OCI-LY3 (cell line): ENCODE results near the gene LRCH1.

ENCODE experiments used
- H2AFZ ChIP-seq: fragments of 200-600, 300-600 bp; shearing (Covaris generic); 2 replicates; pipeline ENCODE4 v1.6.0; 2014; ENCODE audit warnings: antibody characterized with exemption, low read depth, low read length
- H3K27ac ChIP-seq: fragments of 200-600, 300-600 bp; sonication (generic); 2 replicates; pipeline ENCODE4 v1.5.1; 2014; ENCODE audit warnings: mild to moderate bottlenecking, low read length, moderate library complexity, mixed read lengths
- H3K27me3 ChIP-seq: fragments of 200-600, 300-600 bp; sonication (generic); 2 replicates; pipeline ENCODE4 v1.6.1; 2014; ENCODE audit warnings: low read depth, low read length, mixed read lengths
- H3K36me3 ChIP-seq: fragments of 200-600, 300-600 bp; sonication (generic); replicated peaks from 2 replicates; pipeline ENCODE3; 2014; ENCODE audit warnings: low read depth, low read length, mixed read lengths
- H3K4me1 ChIP-seq: fragments of 300-600, 200-600 bp; sonication (generic); 2 replicates; pipeline ENCODE4 v1.6.1; 2014; ENCODE audit warnings: low read length, mixed read lengths
- H3K4me2 ChIP-seq: fragments of 200-600, 300-600 bp; sonication (generic); 2 replicates; pipeline ENCODE4 v1.6.1; 2014; ENCODE audit warnings: low read length, mixed read lengths
- H3K4me3 ChIP-seq: fragments of 300-600, 200-600 bp; sonication (generic); 2 replicates; pipeline ENCODE4 v1.5.1; 2014; ENCODE audit warnings: antibody characterized with exemption, mild to moderate bottlenecking, low read length, moderate library complexity
- H3K79me2 ChIP-seq: fragments of 300-600, 200-600 bp; shearing (Covaris generic); 2 replicates; pipeline ENCODE4 v1.6.1; 2014; ENCODE audit warnings: mild to moderate bottlenecking, low read length, mixed read lengths
- H3K9ac ChIP-seq: fragments of 300-600, 200-600 bp; shearing (Covaris generic); 2 replicates; pipeline ENCODE4 v1.6.0; 2014; ENCODE audit warnings: mild to moderate bottlenecking, low read length, moderate library complexity
- H3K9me3 ChIP-seq: fragments of 200-600, 300-600 bp; shearing (Covaris generic); 2 replicates; pipeline ENCODE4 v1.6.1; 2014; ENCODE audit warnings: low read length, mixed read lengths; ENCODE audit not compliant: insufficient read depth
- H4K20me1 ChIP-seq: fragments of 200-600, 300-600 bp; sonication (generic); 2 replicates; pipeline ENCODE4 v1.6.1; 2016; ENCODE audit warnings: low read length, mixed read lengths; ENCODE audit not compliant: insufficient read depth
- EZH2phosphoT487 ChIP-seq: fragments of 200-600 bp; shearing (Covaris generic); IDR thresholded peaks from 2 replicates; pipeline ENCODE4 v1.6.1; 2018; ENCODE audit warnings: antibody characterized with exemption, mixed run types, low read depth
- TF ChIP-seq, protein P1 (sequence below): fragments of 200-600, 300-600 bp; sonication (generic); IDR thresholded peaks from 2 replicates; pipeline ENCODE4 v1.5.1; 2014; ENCODE audit warnings: antibody characterized with exemption, low read length, low read depth

LRCH1 gene

DNA sequence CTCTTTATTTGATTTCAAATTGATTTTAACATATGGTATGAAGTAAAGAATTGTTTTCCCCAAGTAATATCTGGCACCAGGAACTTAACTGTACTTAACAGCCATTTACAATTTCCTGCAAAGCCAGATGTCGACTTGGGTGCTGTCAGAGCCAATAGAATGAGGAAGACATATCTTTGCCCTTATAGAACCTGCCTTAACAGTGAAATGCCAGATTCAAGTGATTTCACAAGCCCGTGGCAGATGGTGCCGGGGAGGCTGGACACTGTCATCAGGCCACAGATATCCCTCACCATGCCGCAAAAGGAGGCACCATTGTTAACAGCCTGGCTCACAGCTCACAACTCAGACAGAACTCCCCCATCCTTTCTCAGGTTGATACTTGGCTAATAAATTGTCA is 195.3 kb downstream of the LRCH1 start:
- H3K27ac ChIP-seq = no peak overlapping the region
- peaks cover 14% of the 10 kb centered on the region for H3K4me1 ChIP-seq
- no peaks in the 10 kb centered on the region for H3K27me3 ChIP-seq
- no peak for TF ChIP-seq EZH2phosphoT487
- TF ChIP-seq, protein P1, sequence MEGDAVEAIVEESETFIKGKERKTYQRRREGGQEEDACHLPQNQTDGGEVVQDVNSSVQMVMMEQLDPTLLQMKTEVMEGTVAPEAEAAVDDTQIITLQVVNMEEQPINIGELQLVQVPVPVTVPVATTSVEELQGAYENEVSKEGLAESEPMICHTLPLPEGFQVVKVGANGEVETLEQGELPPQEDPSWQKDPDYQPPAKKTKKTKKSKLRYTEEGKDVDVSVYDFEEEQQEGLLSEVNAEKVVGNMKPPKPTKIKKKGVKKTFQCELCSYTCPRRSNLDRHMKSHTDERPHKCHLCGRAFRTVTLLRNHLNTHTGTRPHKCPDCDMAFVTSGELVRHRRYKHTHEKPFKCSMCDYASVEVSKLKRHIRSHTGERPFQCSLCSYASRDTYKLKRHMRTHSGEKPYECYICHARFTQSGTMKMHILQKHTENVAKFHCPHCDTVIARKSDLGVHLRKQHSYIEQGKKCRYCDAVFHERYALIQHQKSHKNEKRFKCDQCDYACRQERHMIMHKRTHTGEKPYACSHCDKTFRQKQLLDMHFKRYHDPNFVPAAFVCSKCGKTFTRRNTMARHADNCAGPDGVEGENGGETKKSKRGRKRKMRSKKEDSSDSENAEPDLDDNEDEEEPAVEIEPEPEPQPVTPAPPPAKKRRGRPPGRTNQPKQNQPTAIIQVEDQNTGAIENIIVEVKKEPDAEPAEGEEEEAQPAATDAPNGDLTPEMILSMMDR = no peak
- no peaks in the 10 kb centered on the region for H3K79me2 ChIP-seq
- H3K9ac ChIP-seq = no peak overlapping the region
- H3K9me3 ChIP-seq = no peaks in the 10 kb centered on the region
- no peak overlapping the region for H3K4me3 ChIP-seq
- H3K36me3 ChIP-seq = peaks cover 61% of the 10 kb centered on the region
- no peak overlapping the region for H2AFZ ChIP-seq
- H3K4me2 ChIP-seq = no peak overlapping the region
- peaks cover 13% of the 10 kb centered on the region for H4K20me1 ChIP-seq

DNA sequence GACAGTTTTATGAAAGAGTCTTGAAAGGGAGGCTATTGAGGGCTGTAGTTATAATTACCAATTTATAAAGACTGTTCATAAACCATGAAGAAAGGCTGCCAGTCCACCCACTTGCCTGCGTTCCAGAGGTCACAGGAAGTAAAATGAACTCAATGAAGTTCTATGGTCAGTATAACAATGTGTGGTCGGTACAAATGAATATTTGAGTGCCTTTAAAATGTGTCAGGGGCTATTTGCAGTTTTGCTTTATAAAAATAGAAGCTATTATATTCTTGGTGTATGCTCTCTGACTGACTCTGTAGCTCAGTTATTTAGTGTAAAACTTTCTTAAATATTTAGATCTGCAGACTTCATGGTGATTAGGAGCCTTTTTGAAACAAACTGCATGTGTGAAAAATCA is 197.0 kb downstream of the LRCH1 start:
- peaks cover 13% of the 10 kb centered on the region for H4K20me1 ChIP-seq
- no peak for TF ChIP-seq EZH2phosphoT487
- TF ChIP-seq, protein P1 = no peak

DNA sequence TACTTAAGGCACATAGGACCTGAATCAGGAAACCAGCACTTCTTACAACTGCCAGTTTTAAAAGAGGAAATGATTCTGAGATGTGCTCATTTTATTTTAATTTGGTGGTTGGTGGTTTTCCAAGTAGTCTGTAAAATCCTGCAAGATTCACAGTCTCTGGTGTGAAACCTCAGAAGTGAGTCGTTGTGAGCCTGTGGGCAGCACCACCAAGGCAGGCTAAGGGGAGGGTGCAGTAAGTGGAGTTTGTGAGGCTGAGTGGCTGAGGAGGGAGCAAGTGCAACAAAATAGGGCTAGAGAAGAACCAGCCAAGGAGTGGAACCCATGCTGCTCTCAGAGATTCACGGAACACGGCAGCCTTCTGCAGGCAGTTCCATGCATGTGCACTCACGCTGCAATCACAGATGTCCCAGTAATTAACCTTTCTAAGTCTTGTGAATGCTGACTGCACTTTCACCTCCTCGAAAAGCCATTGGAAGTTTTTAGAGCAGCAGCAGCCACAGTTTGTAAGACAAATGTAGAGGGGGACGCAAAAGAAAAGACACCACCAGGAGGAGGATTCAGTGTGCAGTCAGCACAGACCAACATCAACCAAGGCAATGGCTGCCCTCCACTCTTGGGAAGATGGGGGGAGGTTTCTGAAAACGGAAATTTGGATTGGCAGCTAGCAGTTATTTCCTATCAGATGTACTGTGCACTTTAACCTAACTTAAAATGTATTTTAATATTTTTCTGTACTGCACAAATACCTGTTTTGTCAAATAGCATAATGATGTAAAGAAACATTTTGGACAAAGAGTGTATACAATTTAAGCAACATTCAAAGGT is 199.1 kb downstream of the LRCH1 start:
- H3K27ac ChIP-seq = peak overlapping the region; percentile 13
- H2AFZ ChIP-seq = no peak overlapping the region
- no peaks in the 10 kb centered on the region for H3K79me2 ChIP-seq
- H3K27me3 ChIP-seq = no peaks in the 10 kb centered on the region
- no peak overlapping the region for H3K4me3 ChIP-seq
- H3K9ac ChIP-seq = no peak overlapping the region
- no peaks in the 10 kb centered on the region for H3K9me3 ChIP-seq
- peaks cover 33% of the 10 kb centered on the region for H3K36me3 ChIP-seq
- peaks cover 15% of the 10 kb centered on the region for H3K4me1 ChIP-seq
- TF ChIP-seq, protein P1 = peak; percentile 42
- TF ChIP-seq EZH2phosphoT487 = no peak
- H3K4me2 ChIP-seq = peak overlapping the region; percentile 28
- H4K20me1 ChIP-seq = peaks cover 13% of the 10 kb centered on the region

More for the DNA sequence above, 197.0 kb downstream of the LRCH1 start:
- Histone ChIP-seq H3K79me2 (no peaks in the 10 kb centered on the region), H3K9me3 (no peaks in the 10 kb centered on the region), H3K4me1 (peaks cover 14% of the 10 kb centered on the region), H3K9ac (no peak overlapping the region), H3K27ac (no peak overlapping the region), H3K36me3 (peaks cover 46% of the 10 kb centered on the region), H3K4me3 (no peak overlapping the region), H3K27me3 (no peaks in the 10 kb centered on the region), H2AFZ (no peak overlapping the region), H3K4me2 (no peak overlapping the region)

DNA sequence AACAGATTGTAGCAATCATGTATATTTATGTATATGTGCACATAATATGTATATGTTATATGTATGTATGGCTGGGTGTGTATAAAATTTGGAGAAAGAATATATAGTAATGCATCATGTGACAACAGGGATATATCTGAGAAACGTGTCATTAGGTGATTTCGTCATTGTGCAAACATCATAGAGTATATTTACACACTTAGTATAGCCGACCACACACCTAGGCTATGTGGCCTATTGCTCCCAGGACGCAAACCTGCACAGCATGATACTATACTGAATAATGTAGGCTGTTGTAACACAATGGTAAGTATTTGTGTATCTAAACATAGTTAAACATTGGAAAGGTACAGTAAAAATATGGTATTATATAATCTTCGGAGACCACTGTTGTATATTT is 200.2 kb downstream of the LRCH1 start:
- Histone ChIP-seq H3K4me1 (peaks cover 19% of the 10 kb centered on the region), H3K36me3 (peaks cover 30% of the 10 kb centered on the region), H3K4me3 (no peak overlapping the region), H3K79me2 (no peaks in the 10 kb centered on the region), H3K9me3 (no peaks in the 10 kb centered on the region), H3K27me3 (no peaks in the 10 kb centered on the region), H3K4me2 (no peak overlapping the region), H3K9ac (no peak overlapping the region), H2AFZ (no peak overlapping the region), H4K20me1 (peaks cover 13% of the 10 kb centered on the region), H3K27ac (no peak overlapping the region)
- TF ChIP-seq, protein P1 = no peak
- TF ChIP-seq EZH2phosphoT487 = no peak
